Activated CD4-positive, alpha-beta T cell treated with anti-CD3 and anti-CD28 coated beads for 48 hours (primary cell): ENCODE results near the gene DRAP1.

Experiments
- DNase-seq: peaks from one replicate; pipeline ENCODE4 v3.0.0-alpha.2; 2020

The DRAP1 gene

DNA sequence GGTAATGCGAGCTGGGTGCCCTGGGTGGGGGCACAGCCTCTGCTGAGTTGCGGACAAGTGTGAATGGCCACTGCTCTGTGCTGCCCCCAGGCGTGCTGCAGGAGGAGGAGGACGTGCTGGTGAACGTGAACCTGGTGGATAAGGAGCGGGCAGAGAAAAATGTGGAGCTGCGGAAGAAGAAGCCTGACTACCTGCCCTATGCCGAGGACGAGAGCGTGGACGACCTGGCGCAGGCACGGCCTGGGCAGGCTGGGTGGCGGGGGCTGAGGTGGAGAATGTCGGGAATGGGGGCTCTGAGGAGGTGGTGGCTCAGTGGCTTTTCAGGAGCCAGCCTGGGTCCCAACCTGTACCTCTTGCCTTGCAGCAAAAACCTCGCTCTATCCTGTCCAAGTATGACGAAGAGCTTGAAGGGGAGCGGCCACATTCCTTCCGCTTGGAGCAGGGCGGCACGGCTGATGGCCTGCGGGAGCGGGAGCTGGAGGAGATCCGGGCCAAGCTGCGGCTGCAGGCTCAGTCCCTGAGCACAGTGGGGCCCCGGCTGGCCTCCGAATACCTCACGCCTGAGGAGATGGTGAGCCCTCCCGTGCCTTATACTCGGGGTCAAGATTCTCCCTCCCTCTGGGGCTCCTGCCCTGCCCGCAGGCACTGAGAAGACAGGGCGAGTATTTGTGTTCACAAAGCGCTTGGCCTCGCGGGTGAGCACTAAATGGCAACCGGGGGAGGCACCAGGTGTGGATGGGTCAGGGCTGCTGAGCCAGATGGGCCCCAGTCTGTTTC, 46.9 kb downstream of the DRAP1 start:
- DNase-seq, result no peak

GRCh38 chr11:65967329-65967934, 48.2 kb downstream of the DRAP1 start:
- no peak for DNase-seq

GRCh38 chr11:65968600-65969482, 49.6 kb downstream of the DRAP1 start:
- no peak for DNase-seq
